HG02885 (cell line): Measurements from ENCODE around the gene MAPK11.

Experiments used
- ATAC-seq: cut with Tn5 transposase; IDR thresholded peaks from one replicate; pipeline ENCODE4 v1.9.1; 2021; ENCODE audit warnings: mild to moderate bottlenecking; ENCODE audit not compliant: unreplicated experiment, poor library complexity

MAPK11 gene

DNA sequence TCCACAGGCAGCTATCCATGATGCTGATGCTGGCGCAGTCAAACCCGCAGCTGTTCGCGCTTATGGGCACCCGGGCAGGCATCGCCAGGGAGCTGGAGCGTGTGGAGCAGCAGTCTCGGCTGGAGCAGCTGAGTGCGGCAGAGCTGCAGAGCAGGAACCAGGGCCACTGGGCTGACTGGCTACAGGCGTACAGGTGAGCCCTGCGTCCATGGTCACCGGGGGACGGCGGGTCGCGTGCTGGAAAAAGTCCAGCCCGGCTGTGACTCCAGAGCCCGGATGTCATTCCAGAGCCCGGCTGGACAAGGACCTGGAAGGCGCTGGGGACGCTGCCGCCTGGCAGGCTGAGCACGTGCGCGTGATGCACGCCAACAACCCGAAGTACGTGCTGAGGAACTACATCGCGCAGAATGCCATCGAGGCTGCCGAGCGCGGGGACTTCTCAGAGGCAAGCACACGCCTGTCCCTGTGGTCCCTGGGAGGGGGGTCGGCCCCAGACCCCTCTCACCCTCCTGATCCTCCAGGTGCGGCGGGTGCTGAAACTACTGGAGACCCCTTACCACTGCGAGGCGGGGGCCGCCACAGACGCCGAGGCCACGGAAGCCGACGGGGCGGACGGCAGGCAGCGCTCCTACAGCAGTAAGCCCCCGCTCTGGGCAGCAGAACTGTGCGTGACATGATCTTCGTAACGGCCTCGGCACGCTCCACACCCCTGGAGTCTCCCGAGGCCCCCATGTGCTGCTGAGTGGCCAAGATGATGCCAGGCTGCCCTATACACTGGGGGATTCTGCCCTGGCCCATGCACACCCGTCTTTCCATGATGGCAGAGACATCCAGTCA is 53.3 kb downstream of the MAPK11 start:
- ATAC-seq = no peak

GRCh38 chr22:50216055-50216683 is 54.0 kb downstream of the MAPK11 start:
- ATAC-seq = no peak

- no peak for ATAC-seq
Measured at GRCh38 chr22:50215297-50216054, 54.7 kb downstream of the MAPK11 start.
